Measurements from ENCODE around the gene SNX25.

GRCh38 chr4:185167234-185167633, 42.2 kb upstream of the SNX25 start:
- no peak for TF ChIP-seq POLR2A (IDR thresholded peaks at IDR 0.05)
- TF ChIP-seq, protein P1, sequence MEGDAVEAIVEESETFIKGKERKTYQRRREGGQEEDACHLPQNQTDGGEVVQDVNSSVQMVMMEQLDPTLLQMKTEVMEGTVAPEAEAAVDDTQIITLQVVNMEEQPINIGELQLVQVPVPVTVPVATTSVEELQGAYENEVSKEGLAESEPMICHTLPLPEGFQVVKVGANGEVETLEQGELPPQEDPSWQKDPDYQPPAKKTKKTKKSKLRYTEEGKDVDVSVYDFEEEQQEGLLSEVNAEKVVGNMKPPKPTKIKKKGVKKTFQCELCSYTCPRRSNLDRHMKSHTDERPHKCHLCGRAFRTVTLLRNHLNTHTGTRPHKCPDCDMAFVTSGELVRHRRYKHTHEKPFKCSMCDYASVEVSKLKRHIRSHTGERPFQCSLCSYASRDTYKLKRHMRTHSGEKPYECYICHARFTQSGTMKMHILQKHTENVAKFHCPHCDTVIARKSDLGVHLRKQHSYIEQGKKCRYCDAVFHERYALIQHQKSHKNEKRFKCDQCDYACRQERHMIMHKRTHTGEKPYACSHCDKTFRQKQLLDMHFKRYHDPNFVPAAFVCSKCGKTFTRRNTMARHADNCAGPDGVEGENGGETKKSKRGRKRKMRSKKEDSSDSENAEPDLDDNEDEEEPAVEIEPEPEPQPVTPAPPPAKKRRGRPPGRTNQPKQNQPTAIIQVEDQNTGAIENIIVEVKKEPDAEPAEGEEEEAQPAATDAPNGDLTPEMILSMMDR (IDR thresholded peaks at IDR 0.05): no peak
